ENCODE data around the gene TSPAN16. TPM values are rescaled to one million over a fixed set of nuclear protein-coding genes. Genes with fewer than 3 reads are reported as not detected.
"Not testable (repeated sequence)": the region's sequence is repeated elsewhere in the genome, so short reads cannot be mapped to it uniquely, and the experiment has no call there.

Gene TSPAN16
- total RNA-seq, 1 donor from 2014 or later: not detected

DNA sequence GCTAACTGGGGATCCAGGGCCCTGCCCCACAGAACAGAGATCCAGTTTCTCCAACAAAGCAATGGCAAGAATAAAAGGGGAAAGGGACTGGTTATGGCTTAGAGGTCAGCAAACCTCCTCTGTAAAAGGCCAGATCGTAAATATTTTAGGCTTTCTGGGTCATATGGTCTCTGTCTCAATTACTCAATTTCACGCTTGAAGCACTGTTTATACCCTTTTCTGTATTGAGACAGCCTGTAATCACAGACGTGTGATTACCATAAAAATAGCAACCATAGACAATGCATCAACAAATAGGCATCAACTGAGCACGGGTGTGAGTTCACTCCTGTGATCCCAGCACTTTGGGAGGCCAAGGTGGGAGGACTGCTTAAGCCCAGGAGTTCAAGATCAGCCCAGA is 34.2 kb downstream of the TSPAN16 start:
- Histone ChIP-seq H3K9me3 (no peaks in the 10 kb centered on the region), H3K4me3 (no peak overlapping the region), H3K27me3 (no peaks in the 10 kb centered on the region), H3K36me3 (peaks cover 0 to 78% of the 10 kb centered on the region in 2 donors), H3K27ac (no peak overlapping the region), H3K4me1 (peaks cover 3% of the 10 kb centered on the region)
- intact Hi-C loops (cut with DNase I): no loop called here
- no peak for DNase-seq (ENCODE audit: extremely low spot score in 2 of 2)
- TF ChIP-seq POLR2AphosphoS5 (IDR thresholded peaks at IDR 0.05; ENCODE audit: insufficient read depth in 1 of 2, low read depth in 1 of 2): no peak
- TF ChIP-seq, protein P1, sequence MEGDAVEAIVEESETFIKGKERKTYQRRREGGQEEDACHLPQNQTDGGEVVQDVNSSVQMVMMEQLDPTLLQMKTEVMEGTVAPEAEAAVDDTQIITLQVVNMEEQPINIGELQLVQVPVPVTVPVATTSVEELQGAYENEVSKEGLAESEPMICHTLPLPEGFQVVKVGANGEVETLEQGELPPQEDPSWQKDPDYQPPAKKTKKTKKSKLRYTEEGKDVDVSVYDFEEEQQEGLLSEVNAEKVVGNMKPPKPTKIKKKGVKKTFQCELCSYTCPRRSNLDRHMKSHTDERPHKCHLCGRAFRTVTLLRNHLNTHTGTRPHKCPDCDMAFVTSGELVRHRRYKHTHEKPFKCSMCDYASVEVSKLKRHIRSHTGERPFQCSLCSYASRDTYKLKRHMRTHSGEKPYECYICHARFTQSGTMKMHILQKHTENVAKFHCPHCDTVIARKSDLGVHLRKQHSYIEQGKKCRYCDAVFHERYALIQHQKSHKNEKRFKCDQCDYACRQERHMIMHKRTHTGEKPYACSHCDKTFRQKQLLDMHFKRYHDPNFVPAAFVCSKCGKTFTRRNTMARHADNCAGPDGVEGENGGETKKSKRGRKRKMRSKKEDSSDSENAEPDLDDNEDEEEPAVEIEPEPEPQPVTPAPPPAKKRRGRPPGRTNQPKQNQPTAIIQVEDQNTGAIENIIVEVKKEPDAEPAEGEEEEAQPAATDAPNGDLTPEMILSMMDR (IDR thresholded peaks at IDR 0.05): no peak
- no peak for TF ChIP-seq POLR2A (IDR thresholded peaks at IDR 0.05)

DNA sequence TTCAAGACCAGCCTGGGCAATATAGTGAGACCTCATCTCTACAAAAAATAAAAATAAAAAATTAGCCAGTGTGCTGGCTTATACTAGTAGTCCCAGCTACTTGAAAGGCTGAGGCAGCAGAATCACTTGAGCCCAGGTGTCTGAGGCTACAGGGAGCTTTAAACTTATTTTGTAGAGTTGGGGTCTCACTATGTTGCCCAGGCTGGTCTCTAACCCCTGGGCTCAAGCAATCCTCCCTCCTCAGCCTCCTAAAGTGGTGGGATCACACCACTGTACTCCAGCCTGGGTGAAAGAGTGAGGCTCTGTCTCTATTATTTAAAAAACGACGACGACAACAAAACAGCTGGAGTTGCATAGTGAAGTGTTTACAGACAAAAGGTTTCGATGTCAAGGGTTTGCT is 35.5 kb downstream of the TSPAN16 start:
- DNase-seq (ENCODE audit: extremely low spot score in 2 of 2): no peak
- Histone ChIP-seq H3K27ac (no peak overlapping the region), H3K27me3 (no peaks in the 10 kb centered on the region), H3K36me3 (peaks cover 0 to 85% of the 10 kb centered on the region in 2 donors), H3K4me3 (no peak overlapping the region), H3K9me3 (no peaks in the 10 kb centered on the region), H3K4me1 (no peaks in the 10 kb centered on the region)
- TF ChIP-seq, protein P1 (IDR thresholded peaks at IDR 0.05): no peak
- TF ChIP-seq POLR2AphosphoS5 (IDR thresholded peaks at IDR 0.05; ENCODE audit: insufficient read depth in 1 of 2, low read depth in 1 of 2) (no peak), POLR2A (IDR thresholded peaks at IDR 0.05) (no peak)
- intact Hi-C loops (cut with DNase I): no loop called here

DNA sequence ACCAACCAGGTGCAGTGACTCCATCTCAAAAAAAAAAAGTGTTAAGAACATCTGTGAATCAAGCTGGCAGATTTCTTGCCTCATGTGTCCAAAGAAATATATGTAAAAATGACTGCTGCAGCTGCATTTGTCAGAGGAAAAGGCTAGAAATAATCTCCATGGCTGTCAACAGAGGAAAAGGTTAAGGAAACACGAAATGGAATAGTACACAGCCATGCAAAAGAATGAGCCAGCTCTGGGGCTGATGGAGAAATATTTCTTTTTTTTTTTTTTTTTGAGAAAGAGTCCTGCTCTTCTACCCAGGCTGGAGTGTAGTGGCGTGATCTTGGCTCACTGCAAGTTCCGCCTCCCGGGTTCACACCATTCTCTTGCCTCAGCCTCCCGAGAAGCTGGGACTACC is 36.9 kb downstream of the TSPAN16 start:
- H3K4me3 ChIP-seq: no peak overlapping the region
- H3K27me3 ChIP-seq: no peaks in the 10 kb centered on the region
- H3K4me1 ChIP-seq: peaks cover under 1% of the 10 kb centered on the region
- peaks cover 0 to 86% of the 10 kb centered on the region in 2 donors for H3K36me3 ChIP-seq
- no peak overlapping the region for H3K27ac ChIP-seq
- intact Hi-C loops (cut with DNase I): no loop called here
- H3K9me3 ChIP-seq: no peaks in the 10 kb centered on the region
- DNase-seq (ENCODE audit: extremely low spot score in 2 of 2): no peak
- no peak for TF ChIP-seq POLR2A (IDR thresholded peaks at IDR 0.05)
- TF ChIP-seq, protein P1 (IDR thresholded peaks at IDR 0.05): no peak

DNA sequence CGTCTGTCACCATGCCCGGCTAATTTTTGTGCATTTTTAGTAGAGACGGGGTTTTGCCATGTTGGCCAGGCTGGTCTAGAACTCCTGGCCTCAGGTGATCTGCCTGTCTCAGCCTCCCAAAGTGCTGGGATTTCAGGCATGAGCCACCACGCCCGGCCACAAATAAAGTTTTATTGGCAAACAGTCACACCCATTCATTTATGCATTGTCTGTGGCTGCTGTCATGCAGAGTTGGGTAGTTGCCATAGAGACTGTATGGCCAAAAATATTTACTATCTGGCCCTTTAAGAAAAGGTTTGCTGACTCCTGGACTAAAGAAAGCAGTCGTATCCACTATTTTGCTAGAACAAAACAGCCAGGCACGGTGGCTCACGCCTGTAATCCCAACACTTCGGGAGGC is 37.9 kb downstream of the TSPAN16 start:
- intact Hi-C loops (cut with DNase I); H3K9me3 ChIP-seq; H3K27ac ChIP-seq; H3K4me3 ChIP-seq; DNase-seq (ENCODE audit: extremely low spot score in 2 of 2); H3K27me3 ChIP-seq: not testable (repeated sequence)
- peaks cover 10% of the 10 kb centered on the region for H3K4me1 ChIP-seq
- peaks cover 0 to 83% of the 10 kb centered on the region in 2 donors for H3K36me3 ChIP-seq

DNA sequence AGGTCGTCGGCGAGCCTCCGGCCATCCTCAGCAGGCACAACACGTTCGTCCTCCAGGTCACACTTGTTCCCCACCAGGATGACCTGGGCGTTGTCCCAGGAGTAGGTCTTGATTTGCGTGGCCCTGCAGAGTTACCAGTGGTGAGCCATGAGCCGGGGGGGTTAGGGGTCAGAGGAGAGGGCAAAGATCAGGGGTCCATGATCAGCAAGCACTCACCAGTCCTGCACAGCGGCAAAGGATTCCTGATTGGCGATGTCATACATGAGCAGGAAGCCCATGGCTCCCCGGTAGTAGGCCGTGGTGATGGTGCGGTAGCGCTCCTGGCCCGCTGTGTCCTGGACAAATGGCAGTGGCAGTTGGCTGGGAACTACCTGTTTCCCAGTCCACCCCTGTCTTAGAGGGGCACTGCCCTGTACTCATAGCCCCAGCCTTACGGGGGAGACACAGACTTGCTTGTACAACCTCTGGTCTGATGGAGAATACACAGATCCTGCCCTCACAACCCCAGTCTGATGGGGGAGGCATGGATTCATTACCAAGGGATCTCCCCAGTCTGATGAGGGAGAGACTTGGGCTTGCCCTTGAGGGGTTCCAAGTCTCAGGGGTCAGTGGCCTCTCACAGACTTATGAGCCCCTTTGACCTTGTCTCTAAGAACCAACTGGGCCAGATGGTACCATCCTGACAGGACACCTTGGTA is 39.6 kb downstream of the TSPAN16 start:
- no peak overlapping the region for H3K4me3 ChIP-seq
- no peak for DNase-seq (ENCODE audit: extremely low spot score in 2 of 2)
- no peaks in the 10 kb centered on the region for H3K9me3 ChIP-seq
- no peak overlapping the region for H3K27ac ChIP-seq
- intact Hi-C loops (cut with DNase I): no loop called here
- no peak for TF ChIP-seq POLR2A (IDR thresholded peaks at IDR 0.05)
- TF ChIP-seq, protein P1 (IDR thresholded peaks at IDR 0.05): no peak
- no peak for TF ChIP-seq POLR2AphosphoS5 (IDR thresholded peaks at IDR 0.05; ENCODE audit: insufficient read depth in 1 of 2, low read depth in 1 of 2)
- peaks cover 0 to 66% of the 10 kb centered on the region in 2 donors for H3K36me3 ChIP-seq
- H3K4me1 ChIP-seq: peaks cover 23% of the 10 kb centered on the region
- no peaks in the 10 kb centered on the region for H3K27me3 ChIP-seq

Data from vagina (tissue), 2 donors.